GM12874 (cell line): Measurements from ENCODE around the gene NTN4.

Source experiments
- CTCF ChIP-seq: IDR thresholded peaks from 2 replicates; pipeline ENCODE4 v1.5.1; 2011; ENCODE audit warnings: low read depth, mild to moderate bottlenecking, control low read depth, low read length, moderate library complexity; ENCODE audit not compliant: insufficient read depth

Gene NTN4

GRCh38 chr12:95683418-95683817, 107.1 kb downstream of the NTN4 start:
- TF ChIP-seq CTCF: no peak

GRCh38 chr12:95681210-95681765, 109.3 kb downstream of the NTN4 start:
- no peak for TF ChIP-seq CTCF

- no peak for TF ChIP-seq CTCF
Observed at GRCh38 chr12:95678684-95679083, 111.9 kb downstream of the NTN4 start.

GRCh38 chr12:95674631-95675030, 115.9 kb downstream of the NTN4 start:
- no peak for TF ChIP-seq CTCF

GRCh38 chr12:95674163-95674562, 116.4 kb downstream of the NTN4 start:
- TF ChIP-seq CTCF: no peak

- no peak for TF ChIP-seq CTCF
Observed at GRCh38 chr12:95673576-95673975, 117.0 kb downstream of the NTN4 start.

GRCh38 chr12:95672166-95672565, 118.4 kb downstream of the NTN4 start:
- no peak for TF ChIP-seq CTCF
